ENCODE results near the gene MRPL14.

The MRPL14 gene

GRCh38 chr6:44065443-44066140, 61.7 kb downstream of the MRPL14 start:
- no peak for TF ChIP-seq EZH2phosphoT487 (IDR thresholded peaks at IDR 0.05; ENCODE audit: borderline replicate concordance, low read length)
- TF ChIP-seq, protein P1, sequence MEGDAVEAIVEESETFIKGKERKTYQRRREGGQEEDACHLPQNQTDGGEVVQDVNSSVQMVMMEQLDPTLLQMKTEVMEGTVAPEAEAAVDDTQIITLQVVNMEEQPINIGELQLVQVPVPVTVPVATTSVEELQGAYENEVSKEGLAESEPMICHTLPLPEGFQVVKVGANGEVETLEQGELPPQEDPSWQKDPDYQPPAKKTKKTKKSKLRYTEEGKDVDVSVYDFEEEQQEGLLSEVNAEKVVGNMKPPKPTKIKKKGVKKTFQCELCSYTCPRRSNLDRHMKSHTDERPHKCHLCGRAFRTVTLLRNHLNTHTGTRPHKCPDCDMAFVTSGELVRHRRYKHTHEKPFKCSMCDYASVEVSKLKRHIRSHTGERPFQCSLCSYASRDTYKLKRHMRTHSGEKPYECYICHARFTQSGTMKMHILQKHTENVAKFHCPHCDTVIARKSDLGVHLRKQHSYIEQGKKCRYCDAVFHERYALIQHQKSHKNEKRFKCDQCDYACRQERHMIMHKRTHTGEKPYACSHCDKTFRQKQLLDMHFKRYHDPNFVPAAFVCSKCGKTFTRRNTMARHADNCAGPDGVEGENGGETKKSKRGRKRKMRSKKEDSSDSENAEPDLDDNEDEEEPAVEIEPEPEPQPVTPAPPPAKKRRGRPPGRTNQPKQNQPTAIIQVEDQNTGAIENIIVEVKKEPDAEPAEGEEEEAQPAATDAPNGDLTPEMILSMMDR (IDR thresholded peaks at IDR 0.05; ENCODE audit: low read depth, low read length, poor library complexity, severe bottlenecking), result no peak
- no peaks in the 10 kb centered on the region for H3F3A ChIP-seq (ENCODE audit: control insufficient read depth, insufficient read depth)
- no peaks in the 10 kb centered on the region for H3K4me1 ChIP-seq (ENCODE audit: control insufficient read depth, low read length)
- H3K36me3 ChIP-seq (ENCODE audit: control insufficient read depth, low read length), result no peaks in the 10 kb centered on the region
- H3K27ac ChIP-seq (ENCODE audit: low read depth, low read length), result no peak overlapping the region
- H3K79me2 ChIP-seq (ENCODE audit: control insufficient read depth, low read length), result no peaks in the 10 kb centered on the region
- H3K4me2 ChIP-seq (ENCODE audit: low read length), result no peak overlapping the region
- H3K9me2 ChIP-seq (replicated peaks; ENCODE audit: control insufficient read depth, low read length), result no peaks in the 10 kb centered on the region
- peaks cover 15% of the 10 kb centered on the region for H3K27me3 ChIP-seq (ENCODE audit: control insufficient read depth, low read length)
- no peaks in the 10 kb centered on the region for H4K20me1 ChIP-seq (ENCODE audit: control insufficient read depth, insufficient read depth, low read depth, low read length)
- no peaks in the 10 kb centered on the region for H3K9me3 ChIP-seq (ENCODE audit: control insufficient read depth, insufficient read depth, low read length)
- no peak overlapping the region for H3K4me3 ChIP-seq (ENCODE audit: low read length)

DNA sequence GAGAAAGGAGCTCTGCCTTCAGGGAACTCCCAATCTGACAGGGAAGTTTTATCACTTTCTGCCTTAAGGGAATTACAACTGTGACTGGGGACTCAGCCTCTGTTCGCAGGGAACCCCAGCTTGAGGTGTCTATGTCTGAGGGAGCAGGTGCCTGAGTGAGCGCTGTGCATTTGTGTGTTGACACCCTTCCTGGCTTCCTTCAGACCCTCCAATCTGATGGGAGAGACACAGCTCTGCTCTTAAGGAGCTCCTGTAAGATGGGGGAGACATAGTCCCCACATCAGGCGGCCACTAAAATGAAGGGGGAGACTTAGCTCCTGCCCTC, 62.3 kb downstream of the MRPL14 start:
- Histone ChIP-seq H4K20me1 (ENCODE audit: control insufficient read depth, insufficient read depth, low read depth, low read length) (no peaks in the 10 kb centered on the region), H3F3A (ENCODE audit: control insufficient read depth, insufficient read depth) (no peaks in the 10 kb centered on the region), H3K27me3 (ENCODE audit: control insufficient read depth, low read length) (peaks cover 9% of the 10 kb centered on the region), H3K9me2 (replicated peaks; ENCODE audit: control insufficient read depth, low read length) (no peaks in the 10 kb centered on the region), H3K36me3 (ENCODE audit: control insufficient read depth, low read length) (no peaks in the 10 kb centered on the region), H3K79me2 (ENCODE audit: control insufficient read depth, low read length) (no peaks in the 10 kb centered on the region), H3K4me1 (ENCODE audit: control insufficient read depth, low read length) (no peaks in the 10 kb centered on the region), H3K4me3 (ENCODE audit: low read length) (no peak overlapping the region), H3K27ac (ENCODE audit: low read depth, low read length) (no peak overlapping the region), H3K4me2 (ENCODE audit: low read length) (no peak overlapping the region), H3K9me3 (ENCODE audit: control insufficient read depth, insufficient read depth, low read length) (no peaks in the 10 kb centered on the region)
- TF ChIP-seq, protein P1 (IDR thresholded peaks at IDR 0.05; ENCODE audit: low read depth, low read length, poor library complexity, severe bottlenecking), result no peak
- TF ChIP-seq EZH2phosphoT487 (IDR thresholded peaks at IDR 0.05; ENCODE audit: borderline replicate concordance, low read length), result no peak

- no peaks in the 10 kb centered on the region for H4K20me1 ChIP-seq (ENCODE audit: control insufficient read depth, insufficient read depth, low read depth, low read length)
- H3K9me2 ChIP-seq (replicated peaks; ENCODE audit: control insufficient read depth, low read length), result no peaks in the 10 kb centered on the region
- peaks cover 13% of the 10 kb centered on the region for H3K27me3 ChIP-seq (ENCODE audit: control insufficient read depth, low read length)
- no peak overlapping the region for H3K4me2 ChIP-seq (ENCODE audit: low read length)
- no peaks in the 10 kb centered on the region for H3K79me2 ChIP-seq (ENCODE audit: control insufficient read depth, low read length)
- no peak overlapping the region for H3K4me3 ChIP-seq (ENCODE audit: low read length)
- H3K36me3 ChIP-seq (ENCODE audit: control insufficient read depth, low read length), result no peaks in the 10 kb centered on the region
- no peaks in the 10 kb centered on the region for H3K9me3 ChIP-seq (ENCODE audit: control insufficient read depth, insufficient read depth, low read length)
- no peaks in the 10 kb centered on the region for H3F3A ChIP-seq (ENCODE audit: control insufficient read depth, insufficient read depth)
- TF ChIP-seq, protein P1 (IDR thresholded peaks at IDR 0.05; ENCODE audit: low read depth, low read length, poor library complexity, severe bottlenecking), result no peak
- no peak for TF ChIP-seq EZH2phosphoT487 (IDR thresholded peaks at IDR 0.05; ENCODE audit: borderline replicate concordance, low read length)
- no peak overlapping the region for H3K27ac ChIP-seq (ENCODE audit: low read depth, low read length)
- no peaks in the 10 kb centered on the region for H3K4me1 ChIP-seq (ENCODE audit: control insufficient read depth, low read length)
Observed at GRCh38 chr6:44064089-44064947, 62.9 kb downstream of the MRPL14 start.
